GM19193 (cell line): ENCODE measurements around the gene ANKRD13C.

Source experiments
- POLR2A ChIP-seq: IDR thresholded peaks from 4 replicates; pipeline ENCODE4 v1.6.1; 2011; ENCODE audit not compliant: insufficient read depth, insufficient read length; ENCODE audit errors: extremely low read depth

The ANKRD13C gene

GRCh38 chr1:70319750-70320149 lies 34.8 kb downstream of the ANKRD13C start:
- TF ChIP-seq POLR2A: no peak

GRCh38 chr1:70318191-70318590 lies 36.3 kb downstream of the ANKRD13C start:
- no peak for TF ChIP-seq POLR2A

GRCh38 chr1:70317087-70317486 lies 37.4 kb downstream of the ANKRD13C start:
- no peak for TF ChIP-seq POLR2A

- TF ChIP-seq POLR2A: no peak
Observed at GRCh38 chr1:70315782-70316181, 38.7 kb downstream of the ANKRD13C start.

- TF ChIP-seq POLR2A: no peak
Observed at GRCh38 chr1:70314706-70315304, 39.7 kb downstream of the ANKRD13C start.

GRCh38 chr1:70311369-70311768 lies 43.2 kb downstream of the ANKRD13C start:
- TF ChIP-seq POLR2A: no peak

GRCh38 chr1:70299472-70299871 lies 55.0 kb downstream of the ANKRD13C start:
- TF ChIP-seq POLR2A: no peak

- no peak for TF ChIP-seq POLR2A
Observed at GRCh38 chr1:70295749-70296148, 58.8 kb downstream of the ANKRD13C start.

- no peak for TF ChIP-seq POLR2A
Observed at GRCh38 chr1:70293186-70293843, 61.2 kb downstream of the ANKRD13C start.

GRCh38 chr1:70290218-70290617 lies 64.3 kb downstream of the ANKRD13C start:
- TF ChIP-seq POLR2A: no peak

GRCh38 chr1:70288166-70288565 lies 66.4 kb downstream of the ANKRD13C start:
- TF ChIP-seq POLR2A: no peak

- TF ChIP-seq POLR2A: no peak
Observed at GRCh38 chr1:70286453-70286852, 68.1 kb downstream of the ANKRD13C start.

GRCh38 chr1:70284366-70284765 lies 70.2 kb downstream of the ANKRD13C start:
- TF ChIP-seq POLR2A: no peak

- TF ChIP-seq POLR2A: no peak
Observed at GRCh38 chr1:70278710-70279109, 75.8 kb downstream of the ANKRD13C start.

GRCh38 chr1:70277875-70278274 lies 76.6 kb downstream of the ANKRD13C start:
- no peak for TF ChIP-seq POLR2A

GRCh38 chr1:70265946-70266345 lies 88.6 kb downstream of the ANKRD13C start:
- no peak for TF ChIP-seq POLR2A
